Inflammatory macrophage (primary cell): ENCODE measurements around the gene KLK13.

Source experiments
- DNase-seq, 2 donors: peaks; one replicate each; pipeline ENCODE4 v3.0.0-alpha.2; 2020 to 2022

The KLK13 gene

GRCh38 chr19:51091895-51092873, 27.3 kb upstream of the KLK13 start:
- no peak for DNase-seq

DNA sequence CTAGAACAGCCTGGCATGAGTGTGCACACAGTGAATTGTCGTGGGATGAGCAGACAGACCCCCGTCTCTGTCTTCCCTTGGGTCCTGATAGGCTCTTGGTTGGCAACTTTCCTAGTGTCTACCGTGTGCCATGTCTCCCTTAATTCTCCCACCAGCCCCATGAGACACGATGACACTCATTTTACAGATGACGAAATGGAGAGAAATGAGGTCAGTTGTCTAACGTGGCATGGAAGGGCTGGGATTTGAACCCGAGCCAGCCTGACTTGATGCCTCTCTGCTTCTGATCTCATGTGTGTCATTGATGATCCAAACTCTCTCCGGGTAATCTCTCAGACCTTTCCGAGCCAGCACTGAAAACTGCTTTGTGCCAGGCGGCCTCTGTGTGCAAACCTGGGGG, 26.2 kb upstream of the KLK13 start:
- no peak for DNase-seq

- DNase-seq = no peak
Measured at GRCh38 chr19:51090471-51090870, 25.6 kb upstream of the KLK13 start.

- DNase-seq = no peak
Measured at GRCh38 chr19:51089786-51090185, 24.9 kb upstream of the KLK13 start.

- DNase-seq = no peak
Measured at GRCh38 chr19:51086153-51086850, 21.4 kb upstream of the KLK13 start.

- no peak for DNase-seq
Measured at GRCh38 chr19:51084505-51084904, 19.6 kb upstream of the KLK13 start.

DNA sequence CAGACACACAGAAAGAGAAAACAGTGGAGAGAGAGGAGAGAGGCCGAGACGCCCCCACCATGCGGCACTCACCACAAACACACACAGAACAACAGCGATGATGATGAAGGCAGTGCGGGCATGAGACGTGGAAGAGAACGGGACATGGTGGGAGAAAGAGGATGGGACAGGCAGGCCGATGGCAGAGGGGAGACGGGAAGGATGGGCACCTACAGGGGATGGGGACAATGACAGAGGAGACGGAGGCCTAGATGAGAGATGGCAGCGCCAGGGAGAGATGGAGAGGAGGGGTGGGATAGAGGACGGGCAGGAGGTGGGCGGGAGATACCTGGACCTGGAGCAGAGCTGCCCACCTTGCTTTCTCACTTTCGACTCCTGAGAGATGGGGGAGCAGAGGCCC, 18.9 kb upstream of the KLK13 start:
- no peak for DNase-seq

DNA sequence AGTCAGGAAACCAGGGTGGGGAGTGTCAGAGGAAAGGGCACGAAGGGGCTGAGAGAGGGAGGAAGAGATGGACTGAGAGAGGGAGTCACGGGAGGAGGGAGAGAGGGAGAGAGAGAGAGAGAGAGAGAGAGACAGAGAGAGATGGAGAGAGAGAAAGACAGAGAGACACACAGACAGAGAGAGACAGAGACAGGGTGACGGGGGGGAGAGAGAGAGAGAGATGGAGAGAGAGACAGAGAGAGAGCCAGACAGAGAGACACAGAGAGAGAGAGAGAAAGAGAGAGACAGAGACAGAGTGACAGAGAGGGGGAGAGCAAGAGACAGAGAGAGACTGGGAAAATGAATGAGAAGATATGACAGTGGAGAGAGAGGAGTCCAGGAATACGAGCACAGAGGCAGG, 18.3 kb upstream of the KLK13 start:
- DNase-seq = no peak

DNA sequence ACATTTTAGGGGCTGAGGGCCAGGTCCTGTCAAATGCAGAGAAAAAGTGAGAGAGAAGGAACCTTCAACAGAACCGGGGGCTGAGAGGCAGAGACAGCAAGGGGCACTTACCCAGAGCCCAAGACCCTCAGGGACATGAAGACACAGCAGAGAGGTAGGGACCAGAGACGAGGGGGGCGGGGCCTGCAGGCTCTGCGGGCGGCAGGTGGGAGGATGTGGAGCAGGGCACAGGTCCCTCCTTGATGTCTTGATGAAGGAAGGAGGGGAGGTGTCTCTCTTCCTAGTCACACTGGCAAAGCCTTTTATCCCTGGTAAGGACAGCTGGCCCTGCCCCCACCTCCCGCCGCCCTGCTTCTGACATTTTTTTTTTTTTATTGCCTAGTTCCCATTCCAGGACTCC, 17.7 kb upstream of the KLK13 start, which contains the start of gene KLK14:
TSS of gene KLK14 (minus strand) at position 277 of the 400 bp plus-strand sequence. CDS start at position 4, 273 bp downstream.
- DNase-seq = no peak

DNA sequence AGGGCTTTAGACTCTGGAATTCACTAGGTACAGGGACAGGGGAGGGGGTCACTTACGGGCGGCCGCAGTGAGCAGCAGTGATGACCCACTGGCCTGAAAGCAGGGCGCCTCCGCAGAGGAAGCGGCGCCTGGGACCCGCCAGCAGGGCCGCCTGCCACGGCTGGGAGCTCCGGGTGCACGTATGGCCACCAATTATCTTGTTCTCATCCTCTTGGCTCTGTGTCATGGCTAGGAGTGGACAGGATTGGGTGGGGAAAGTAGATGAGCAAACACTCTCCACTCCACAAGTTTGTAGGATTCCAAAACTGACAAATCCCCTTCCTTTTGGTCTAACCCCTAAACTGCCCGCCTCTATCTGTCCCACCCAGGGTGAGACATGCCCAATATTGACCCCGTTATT, 16.6 kb upstream of the KLK13 start:
- no peak for DNase-seq

DNA sequence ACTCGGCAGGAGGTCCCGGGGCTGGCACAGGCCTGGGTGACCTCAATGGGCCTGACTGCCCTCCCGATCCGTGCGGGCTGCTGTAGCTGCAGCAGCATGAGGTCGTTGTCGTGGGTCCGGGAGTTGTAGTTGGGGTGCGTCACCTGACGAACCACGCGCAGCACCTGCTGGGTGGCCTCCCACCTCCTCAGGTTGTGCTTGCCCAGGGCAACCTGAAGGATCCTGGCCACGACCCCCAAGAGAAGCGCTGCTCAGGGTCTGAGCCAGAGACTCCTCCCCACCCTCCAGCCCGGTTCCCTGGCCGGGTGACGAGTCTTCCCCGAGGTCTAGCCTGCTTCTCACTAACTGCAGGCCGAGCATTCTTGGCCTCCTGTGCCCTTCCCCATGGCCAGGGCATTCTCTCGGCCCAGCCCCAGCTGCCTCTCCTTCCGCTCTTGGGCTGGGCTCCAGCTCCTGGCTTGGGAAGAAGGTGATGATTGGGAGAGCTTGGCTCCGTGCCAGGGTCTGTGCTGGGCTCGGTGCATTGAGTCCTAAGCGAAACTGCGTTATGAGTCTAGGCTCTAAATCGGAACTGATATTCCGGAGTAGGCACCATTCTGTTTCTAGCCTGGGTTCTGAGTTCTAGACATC, 14.7 kb upstream of the KLK13 start:
- DNase-seq = no peak

DNA sequence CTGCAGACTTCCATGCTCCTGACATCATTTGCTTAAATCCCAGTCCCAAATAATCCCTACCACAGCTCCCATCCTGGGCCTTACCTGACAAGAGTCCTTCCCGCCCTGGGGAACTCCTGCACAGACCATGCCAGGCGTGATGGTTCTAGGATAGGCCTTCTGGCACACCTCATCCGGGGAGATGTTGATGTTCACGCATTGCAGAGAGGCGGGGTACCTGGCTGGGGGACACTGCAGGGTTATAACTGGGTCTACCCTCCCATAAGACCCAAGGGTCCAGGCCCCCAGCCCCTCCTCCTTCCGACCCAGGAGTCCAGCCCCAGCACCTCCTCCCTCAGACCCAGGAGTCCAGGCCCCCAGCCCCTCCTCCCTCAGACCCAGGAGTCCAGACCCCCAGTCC, 13.8 kb upstream of the KLK13 start:
- DNase-seq = no peak

- DNase-seq = no peak
Measured at GRCh38 chr19:51078104-51078503, 13.2 kb upstream of the KLK13 start.

DNA sequence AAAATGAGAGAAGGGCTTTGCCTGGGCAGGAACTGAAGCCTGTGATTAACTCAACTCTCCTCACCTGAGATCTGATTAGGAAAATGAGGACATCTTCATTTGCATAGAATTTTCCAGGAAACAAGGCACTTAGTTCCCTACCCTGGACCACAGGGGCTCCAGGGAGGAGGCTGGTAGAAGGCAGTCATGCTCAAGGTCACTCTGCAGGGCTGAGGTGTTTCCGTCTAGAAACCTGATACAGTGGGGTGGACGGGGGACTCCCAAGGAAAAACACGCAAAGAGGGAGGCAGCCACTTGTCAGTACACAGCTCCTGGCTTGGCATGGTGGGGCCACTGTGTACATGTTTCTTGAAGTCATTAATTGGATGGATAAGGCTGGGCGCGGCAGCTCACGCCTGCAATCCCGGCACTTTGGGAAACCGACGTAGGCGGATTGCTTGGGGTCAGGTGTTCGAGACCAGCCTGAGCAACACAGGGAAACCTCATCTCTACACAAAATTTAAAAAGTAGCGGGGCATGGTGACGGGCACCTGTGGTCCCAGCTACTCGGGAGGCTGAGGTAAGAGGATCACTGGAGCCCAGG, 11.8 kb upstream of the KLK13 start:
- DNase-seq = no peak

GRCh38 chr19:51075998-51076397, 11.1 kb upstream of the KLK13 start:
- DNase-seq = no peak

- no peak for DNase-seq
Measured at GRCh38 chr19:51071095-51071405, 6.2 kb upstream of the KLK13 start.

GRCh38 chr19:51070334-51071094, 5.6 kb upstream of the KLK13 start:
- no peak for DNase-seq

DNA sequence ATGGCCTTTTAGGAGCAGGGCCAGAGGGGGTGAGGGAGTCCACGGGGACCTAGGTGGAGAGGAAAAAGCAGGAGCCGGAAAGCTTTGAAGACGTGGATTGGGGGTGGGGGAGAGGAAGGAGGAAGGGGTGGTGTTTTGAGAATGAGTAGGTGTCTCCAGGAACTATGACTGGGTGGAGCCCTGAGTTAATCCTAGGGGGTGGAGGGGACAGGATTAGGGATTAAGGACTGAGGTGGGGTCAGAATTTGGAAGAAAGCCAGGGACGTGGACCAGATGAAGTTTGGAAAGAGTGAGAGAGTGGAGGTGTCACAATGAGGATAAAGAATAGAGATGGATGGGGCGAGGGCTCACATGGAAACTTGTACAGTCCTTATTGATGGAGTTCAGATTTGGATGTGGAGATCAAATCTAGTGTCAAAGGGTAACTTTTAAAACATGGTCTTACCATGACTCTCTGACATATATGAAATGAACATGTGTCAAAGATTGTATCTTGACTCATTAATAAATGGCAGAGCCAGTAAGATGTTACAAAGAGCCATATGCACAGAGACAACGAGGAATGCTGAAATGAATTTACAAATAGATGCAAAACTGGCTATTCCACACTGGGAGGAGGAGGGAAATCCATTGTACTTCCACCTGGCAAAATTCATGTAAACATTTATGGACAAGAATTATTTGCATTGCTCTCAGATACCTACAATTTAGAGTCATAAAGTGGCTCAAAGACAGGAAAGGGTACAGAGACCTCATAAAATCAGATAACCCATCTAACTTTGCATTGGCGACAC, 1.7 kb upstream of the KLK13 start:
- no peak for DNase-seq

DNA sequence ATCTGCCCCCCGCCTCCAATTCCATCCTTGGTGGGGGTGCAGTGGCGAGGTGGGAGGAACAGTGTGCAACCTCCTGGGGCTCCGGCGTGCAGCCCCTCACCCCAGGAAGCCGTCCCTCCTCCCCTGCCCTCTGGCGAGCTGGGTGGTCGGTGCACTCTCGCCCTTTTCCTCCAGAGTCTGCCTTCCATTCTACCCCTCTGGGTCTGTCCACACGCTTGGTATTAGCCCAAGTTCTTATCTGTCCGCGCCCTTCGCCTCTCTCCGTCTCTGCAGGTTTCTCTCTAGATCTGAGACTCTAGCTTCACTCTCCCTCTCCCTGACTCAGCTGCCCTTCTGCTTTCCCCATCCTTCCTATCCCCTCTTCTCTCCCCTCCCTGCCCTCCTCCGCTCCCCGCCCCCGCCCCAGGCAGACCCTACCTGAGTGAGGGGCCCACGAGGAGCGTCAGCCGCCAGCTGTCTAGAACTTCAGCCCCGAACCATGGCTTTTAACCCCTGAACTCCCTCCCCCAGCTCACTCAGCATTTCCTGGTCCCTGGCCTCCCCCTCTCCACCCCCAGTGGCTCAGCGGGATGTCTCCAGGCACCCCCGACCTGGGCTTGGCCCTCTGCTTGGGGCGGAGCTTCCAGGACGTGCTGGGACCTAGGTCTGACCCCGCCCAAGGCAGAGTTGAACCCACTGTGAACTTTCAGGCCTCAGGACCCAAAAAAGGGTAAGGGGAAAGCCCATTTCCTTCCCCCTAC, 499 bp upstream of the KLK13 start:
- DNase-seq = no peak

DNA sequence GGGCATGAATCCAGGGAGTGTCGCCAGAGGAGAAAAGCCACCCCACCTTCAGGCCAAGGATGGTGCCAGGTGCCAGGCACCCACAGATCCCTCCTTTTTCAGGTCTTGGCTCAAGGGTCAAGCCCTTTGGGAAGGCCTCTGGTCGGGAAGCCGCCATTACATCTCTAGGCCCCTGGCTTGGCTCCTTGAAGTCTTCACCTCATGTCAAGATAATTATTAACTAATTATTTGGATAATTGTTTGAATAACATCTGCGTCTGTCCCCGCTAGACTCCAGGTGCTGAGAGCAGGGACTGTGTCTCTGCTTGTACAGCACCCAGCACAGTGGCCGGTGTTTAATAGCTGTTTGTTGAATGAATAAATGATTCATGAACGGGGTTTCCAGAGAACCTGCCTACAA, 1.2 kb downstream of the KLK13 start:
- no peak for DNase-seq

DNA sequence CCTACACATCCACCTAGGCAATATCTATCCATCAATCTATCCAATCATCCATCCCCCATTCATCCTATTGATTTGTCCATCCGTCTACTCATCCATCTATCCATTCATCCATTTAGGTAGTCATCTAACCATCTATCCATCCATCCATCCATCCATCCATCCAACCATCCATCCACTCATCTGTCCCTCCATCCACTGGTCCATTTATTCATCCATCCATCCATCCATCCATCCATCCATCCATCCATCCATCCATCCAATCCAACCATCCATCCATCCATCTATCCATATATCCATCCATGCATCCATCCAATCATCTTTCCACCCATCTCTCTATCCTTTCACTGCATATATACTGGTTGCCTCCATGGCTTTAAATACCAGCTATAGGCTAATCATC, 3.9 kb downstream of the KLK13 start:
- DNase-seq = no peak
